Measurements from ENCODE around the gene SOCS1.

GRCh38 chr16:11239644-11240632 is 16.1 kb downstream of the SOCS1 start:
- TF ChIP-seq, protein P1, sequence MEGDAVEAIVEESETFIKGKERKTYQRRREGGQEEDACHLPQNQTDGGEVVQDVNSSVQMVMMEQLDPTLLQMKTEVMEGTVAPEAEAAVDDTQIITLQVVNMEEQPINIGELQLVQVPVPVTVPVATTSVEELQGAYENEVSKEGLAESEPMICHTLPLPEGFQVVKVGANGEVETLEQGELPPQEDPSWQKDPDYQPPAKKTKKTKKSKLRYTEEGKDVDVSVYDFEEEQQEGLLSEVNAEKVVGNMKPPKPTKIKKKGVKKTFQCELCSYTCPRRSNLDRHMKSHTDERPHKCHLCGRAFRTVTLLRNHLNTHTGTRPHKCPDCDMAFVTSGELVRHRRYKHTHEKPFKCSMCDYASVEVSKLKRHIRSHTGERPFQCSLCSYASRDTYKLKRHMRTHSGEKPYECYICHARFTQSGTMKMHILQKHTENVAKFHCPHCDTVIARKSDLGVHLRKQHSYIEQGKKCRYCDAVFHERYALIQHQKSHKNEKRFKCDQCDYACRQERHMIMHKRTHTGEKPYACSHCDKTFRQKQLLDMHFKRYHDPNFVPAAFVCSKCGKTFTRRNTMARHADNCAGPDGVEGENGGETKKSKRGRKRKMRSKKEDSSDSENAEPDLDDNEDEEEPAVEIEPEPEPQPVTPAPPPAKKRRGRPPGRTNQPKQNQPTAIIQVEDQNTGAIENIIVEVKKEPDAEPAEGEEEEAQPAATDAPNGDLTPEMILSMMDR (conservative IDR thresholded peaks at IDR 0.05; ENCODE audit: low read depth, low read length): no peak
- TF ChIP-seq RFX5 (IDR thresholded peaks at IDR 0.05; ENCODE audit: low read depth, low read length): no peak
- no peak for TF ChIP-seq POLR2A (IDR thresholded peaks at IDR 0.05; ENCODE audit: low read depth, low read length)
- TF ChIP-seq SMC3 (IDR thresholded peaks at IDR 0.05; ENCODE audit: low read depth, low read length): no peak
- TF ChIP-seq MAFK (IDR thresholded peaks at IDR 0.05; ENCODE audit: low read depth, low read length): no peak
- TF ChIP-seq, protein P2, sequence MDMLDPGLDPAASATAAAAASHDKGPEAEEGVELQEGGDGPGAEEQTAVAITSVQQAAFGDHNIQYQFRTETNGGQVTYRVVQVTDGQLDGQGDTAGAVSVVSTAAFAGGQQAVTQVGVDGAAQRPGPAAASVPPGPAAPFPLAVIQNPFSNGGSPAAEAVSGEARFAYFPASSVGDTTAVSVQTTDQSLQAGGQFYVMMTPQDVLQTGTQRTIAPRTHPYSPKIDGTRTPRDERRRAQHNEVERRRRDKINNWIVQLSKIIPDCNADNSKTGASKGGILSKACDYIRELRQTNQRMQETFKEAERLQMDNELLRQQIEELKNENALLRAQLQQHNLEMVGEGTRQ (IDR thresholded peaks at IDR 0.05; ENCODE audit: low read depth, low read length): no peak
- TF ChIP-seq RCOR1 (IDR thresholded peaks at IDR 0.05; ENCODE audit: insufficient replicate concordance, low read length): no peak

All from IMR-90 (cell line).